KBM-7 (cell line): ENCODE results near the gene BCL7C.

Experiments
- DNase-seq: peaks from one replicate; pipeline ENCODE4 v3.0.0-alpha.2; 2015
- in situ Hi-C: fragments of 300-500 bp; cut with MboI; formaldehyde crosslinking; loops from 2 replicates; pipeline ENCODE4 v1.14.3; 2020; ENCODE audit warnings: low sequenced_read_pairs, low pct_unique_long_range_greater_than_20kb, mixed read lengths

Gene BCL7C

DNA sequence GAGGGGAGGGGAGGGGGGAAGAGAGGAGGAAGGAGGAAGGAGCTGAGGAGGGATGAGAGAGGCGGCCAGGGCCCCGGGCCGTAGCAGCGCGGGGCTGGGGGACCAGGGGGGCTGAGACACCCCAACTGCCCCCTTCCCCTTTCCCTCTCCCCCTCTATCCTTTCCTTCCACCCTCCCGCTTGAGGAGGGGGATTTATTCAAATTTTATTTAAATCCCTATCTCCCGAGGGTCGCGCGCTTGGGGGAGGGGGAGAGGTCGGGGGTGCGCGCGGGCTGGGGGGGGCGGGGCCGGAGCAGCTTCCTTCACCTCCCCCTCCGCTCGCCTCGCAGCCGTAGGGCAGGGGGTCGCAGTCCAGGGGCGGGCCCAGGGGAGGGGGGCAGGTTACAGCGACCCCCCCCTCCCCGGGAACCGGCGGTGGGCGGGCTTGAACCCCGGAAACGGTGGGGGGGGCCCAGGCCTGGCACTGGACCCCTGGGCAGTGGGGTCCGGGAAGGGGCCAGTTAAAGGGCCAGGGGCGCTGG, 29.7 kb upstream of the BCL7C start, which contains the start of gene FBXL19:
TSS of gene FBXL19 (plus strand) at position 19 of the 522 bp plus-strand sequence. CDS start 2,183 bp downstream, outside the sequence.
- no peak for DNase-seq
- in situ Hi-C loops, result no loop called here

- DNase-seq, result peak; percentile 100
- in situ Hi-C loops, result no loop called here
Measured at GRCh38 chr16:30922960-30923535, 29.2 kb upstream of the BCL7C start.

GRCh38 chr16:30922420-30922959, 28.6 kb upstream of the BCL7C start:
- DNase-seq, result peak; percentile 100
- in situ Hi-C loops, result no loop called here

GRCh38 chr16:30921748-30922419, 28.0 kb upstream of the BCL7C start:
- in situ Hi-C loops, result no loop called here
- peak; percentile 94 for DNase-seq

GRCh38 chr16:30921459-30921747, 27.5 kb upstream of the BCL7C start:
- in situ Hi-C loops, result no loop called here
- DNase-seq, result no peak

DNA sequence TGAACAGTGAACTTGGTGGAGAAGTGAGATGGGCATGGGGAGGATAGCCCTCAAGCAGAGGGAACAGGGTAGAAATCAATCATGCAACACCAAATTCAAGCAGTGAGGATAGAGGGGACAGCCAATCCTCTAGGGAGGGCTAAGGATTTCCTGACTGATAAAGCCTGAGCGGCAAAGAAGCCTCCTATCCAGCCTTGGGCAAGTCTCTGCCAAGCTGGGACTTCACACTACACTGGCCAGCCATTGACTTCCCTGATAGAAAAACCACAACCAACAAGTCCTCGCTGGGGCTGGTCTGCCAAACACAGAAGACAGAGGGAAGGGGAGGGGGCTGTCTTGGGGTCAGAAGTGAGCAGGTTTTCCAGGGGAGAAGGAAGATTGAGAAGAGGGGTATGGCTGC, 27.0 kb upstream of the BCL7C start:
- no peak for DNase-seq
- in situ Hi-C loops, result no loop called here

DNA sequence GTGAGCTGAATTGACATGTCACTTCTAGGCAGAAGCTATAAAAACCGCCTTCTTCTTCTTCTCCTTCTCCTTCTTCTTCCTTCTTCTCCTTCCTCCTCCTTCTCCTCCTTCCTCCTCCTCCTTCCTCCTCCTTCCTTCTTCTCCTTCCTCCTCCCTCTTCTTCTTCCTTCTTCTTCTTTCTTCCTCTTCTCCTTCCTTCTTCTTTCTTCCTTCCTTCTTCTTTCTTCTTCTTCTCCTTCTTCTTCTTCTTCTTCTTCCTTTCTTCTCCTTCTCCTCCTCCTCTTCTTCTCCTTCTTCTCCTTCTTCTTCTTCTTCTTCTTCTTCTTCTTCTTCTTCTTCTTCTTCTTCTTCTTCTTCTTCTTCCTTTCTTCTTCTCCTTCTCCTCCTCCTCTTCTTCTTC, 24.7 kb upstream of the BCL7C start:
- no peak for DNase-seq
- in situ Hi-C loops, result no loop called here

DNA sequence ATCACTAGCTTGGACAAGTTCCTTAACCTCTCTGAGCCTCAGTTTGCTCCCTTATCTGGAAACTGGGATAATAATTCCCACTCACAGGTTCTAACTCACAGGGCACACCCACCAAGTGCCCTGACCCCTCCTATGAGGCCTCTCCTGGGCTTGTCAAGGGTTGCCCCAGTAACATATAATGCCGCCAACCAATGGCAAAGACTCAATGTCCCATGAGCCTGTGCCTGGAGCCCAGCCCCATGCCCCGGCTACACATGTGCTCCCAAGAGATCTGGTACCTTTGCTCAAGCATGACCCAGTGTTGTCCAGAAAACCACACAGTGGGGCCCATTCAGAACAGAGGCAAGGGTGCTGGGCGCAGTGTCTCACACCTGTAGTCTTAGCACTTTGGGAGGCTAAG, 21.0 kb upstream of the BCL7C start:
- no peak for DNase-seq
- in situ Hi-C loops, result no loop called here

- DNase-seq, result no peak
- in situ Hi-C loops, result no loop called here
Measured at GRCh38 chr16:30912794-30913412, 19.0 kb upstream of the BCL7C start.

GRCh38 chr16:30910427-30911029, 16.7 kb upstream of the BCL7C start:
- in situ Hi-C loops, result no loop called here
- no peak for DNase-seq

DNA sequence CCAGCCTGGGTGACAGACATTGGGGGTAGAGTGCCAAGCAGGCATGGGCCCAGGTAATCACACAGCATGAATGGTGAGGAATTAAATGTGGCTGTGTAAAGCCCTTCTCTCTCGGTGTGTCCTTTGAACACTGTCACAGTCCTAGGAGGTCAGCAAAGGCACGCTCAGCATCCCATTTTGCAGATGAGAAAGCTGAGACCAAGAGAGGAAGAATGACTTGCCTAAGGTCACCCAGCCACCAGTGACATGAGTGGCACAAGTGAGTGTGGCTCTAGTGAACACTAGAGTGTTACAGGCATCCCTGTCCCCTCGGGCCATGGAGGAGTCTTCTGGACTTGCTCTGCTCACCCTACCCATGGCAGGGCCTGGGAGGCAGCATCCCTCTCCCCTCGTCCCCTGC, 13.2 kb upstream of the BCL7C start:
- DNase-seq, result no peak

GRCh38 chr16:30904114-30904780, 10.4 kb upstream of the BCL7C start:
- no peak for DNase-seq
- in situ Hi-C loops, result no loop called here

More for the DNA sequence above, 13.2 kb upstream of the BCL7C start:
- in situ Hi-C loops, result no loop called here

DNA sequence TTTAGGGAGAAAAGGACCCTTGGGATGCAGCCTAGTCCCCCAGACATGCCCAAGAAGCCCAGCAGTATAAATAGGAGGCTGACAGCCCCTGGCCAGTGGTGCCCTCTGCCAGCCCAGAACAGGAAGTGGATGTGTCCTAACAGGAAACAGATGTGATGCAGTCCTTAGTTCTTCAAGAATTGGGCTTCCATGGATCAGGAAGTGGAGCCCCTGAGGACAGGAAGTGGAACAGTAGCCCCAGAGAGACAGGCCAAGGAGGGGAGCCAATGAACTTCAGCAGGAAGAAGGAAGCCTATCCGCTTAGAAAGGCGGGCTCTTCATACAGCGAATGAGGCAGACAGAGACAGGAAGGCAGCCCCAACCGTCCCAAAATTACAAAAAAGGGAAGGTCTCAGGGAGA, 9.7 kb upstream of the BCL7C start:
- in situ Hi-C loops, result no loop called here
- peak; percentile 97 for DNase-seq

GRCh38 chr16:30903002-30903401, 9.1 kb upstream of the BCL7C start:
- in situ Hi-C loops, result no loop called here
- peak; percentile 41 for DNase-seq

- in situ Hi-C loops, result no loop called here
- DNase-seq, result peak; percentile 71
Measured at GRCh38 chr16:30902029-30902972, 8.4 kb upstream of the BCL7C start.

- DNase-seq, result peak; percentile 28
- in situ Hi-C loops, result no loop called here
Measured at GRCh38 chr16:30901201-30902028, 7.5 kb upstream of the BCL7C start.

GRCh38 chr16:30900588-30900987, 6.7 kb upstream of the BCL7C start:
- no peak for DNase-seq
- in situ Hi-C loops, result no loop called here

DNA sequence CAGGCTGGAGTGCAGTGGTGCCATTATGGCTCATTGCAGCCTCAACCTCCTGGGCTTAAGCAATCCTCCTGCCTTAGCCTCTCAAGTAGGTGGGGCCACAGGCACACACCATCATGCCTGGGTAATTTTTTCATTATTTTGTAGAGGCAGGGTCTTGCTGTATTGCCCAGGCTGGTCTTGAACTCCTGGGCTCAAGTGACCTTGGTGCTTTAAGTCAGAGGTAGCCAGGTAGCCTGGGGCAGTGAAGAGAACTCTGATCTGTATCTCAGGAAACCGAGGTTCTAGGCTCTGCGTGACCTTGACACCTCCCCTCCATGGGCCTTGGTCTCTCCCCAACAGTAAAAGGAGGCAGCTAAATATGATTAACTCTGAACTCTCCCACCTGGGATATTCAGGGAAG, 5.9 kb upstream of the BCL7C start:
- no peak for DNase-seq
- in situ Hi-C loops, result no loop called here
